Activated CD4-positive, alpha-beta T cell treated with anti-CD3 and anti-CD28 coated beads, Interleukin-2, amount 50 U/mL, for 24 hours (primary cell): ENCODE data around the gene ARL11.
"Not testable (repeated sequence)": the region's sequence is repeated elsewhere in the genome, so short reads cannot be mapped to it uniquely, and the experiment has no call there.

Experiments used
- DNase-seq, 2 donors: peaks; one replicate each; pipeline ENCODE4 v3.0.0-alpha.2; 2020; ENCODE audit warnings: low read depth in 1 of 2, low spot score in 1 of 2

Gene ARL11

DNA sequence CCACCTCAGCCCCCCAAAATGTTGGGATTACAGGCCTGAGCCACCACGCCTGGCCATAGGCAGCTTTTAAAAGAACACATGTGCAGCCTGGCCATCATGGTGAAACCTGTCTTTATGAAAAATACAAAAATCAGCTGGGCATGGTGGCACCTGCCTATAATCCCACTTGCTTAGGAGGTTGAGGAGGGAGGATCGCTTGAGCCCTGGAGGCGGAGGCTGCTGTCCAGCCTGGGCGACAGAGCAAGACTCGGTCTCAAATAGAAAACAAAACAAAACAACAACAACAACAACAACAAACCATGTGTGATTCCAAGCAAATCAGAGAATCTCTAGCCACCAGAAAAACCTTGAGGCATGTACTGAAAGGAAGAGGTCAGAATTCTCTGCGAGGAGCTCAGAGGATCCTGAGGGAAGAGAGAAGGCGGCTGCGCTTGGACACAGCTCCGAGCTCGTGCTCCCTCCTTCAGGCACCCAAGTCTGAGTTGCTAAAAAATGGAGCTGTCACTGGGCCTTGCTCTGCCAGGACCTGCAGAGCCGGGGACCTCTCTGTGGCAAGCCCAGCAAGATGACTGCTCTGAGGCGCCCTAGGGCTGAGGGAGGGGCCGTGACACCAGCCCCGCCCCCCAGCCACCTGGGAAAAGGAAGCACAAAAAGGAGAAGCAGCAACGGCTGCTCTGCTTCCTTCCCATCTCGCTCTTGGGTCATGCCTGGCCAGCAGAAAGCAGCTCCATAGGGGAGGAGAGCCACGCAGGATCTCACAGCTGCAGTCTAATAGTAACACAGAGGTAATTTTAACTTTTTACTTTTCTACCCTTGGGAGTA, at the start of gene ARL11:
ARL11 (plus strand) TSS at position 677 of the 822 bp plus-strand sequence. CDS start 1,941 bp downstream, outside the sequence.
- peak; percentile 13 to 17 for DNase-seq

DNA sequence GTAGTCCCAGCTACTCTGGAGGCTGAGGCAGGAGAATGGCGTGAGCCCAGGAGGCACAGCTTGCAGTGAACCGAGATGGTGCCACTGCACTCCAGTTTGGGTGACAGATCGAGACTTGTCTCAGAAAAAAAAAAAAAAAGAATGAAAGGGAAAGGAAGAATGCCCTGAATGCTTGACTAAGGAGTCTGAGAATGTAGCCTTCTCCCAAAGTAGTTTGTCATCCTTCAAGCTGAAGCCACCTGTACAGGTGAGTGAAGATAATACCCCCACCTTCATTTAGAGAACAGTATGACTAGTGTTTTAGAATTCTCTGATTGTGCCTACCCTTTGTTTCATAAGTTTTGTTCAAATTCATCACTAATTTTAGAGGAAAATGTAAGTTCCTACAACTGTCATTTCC, 48.8 kb upstream of the ARL11 start:
- DNase-seq = no peak

- DNase-seq = no peak
Measured at GRCh38 chr13:49580980-49581680, 47.2 kb upstream of the ARL11 start.

DNA sequence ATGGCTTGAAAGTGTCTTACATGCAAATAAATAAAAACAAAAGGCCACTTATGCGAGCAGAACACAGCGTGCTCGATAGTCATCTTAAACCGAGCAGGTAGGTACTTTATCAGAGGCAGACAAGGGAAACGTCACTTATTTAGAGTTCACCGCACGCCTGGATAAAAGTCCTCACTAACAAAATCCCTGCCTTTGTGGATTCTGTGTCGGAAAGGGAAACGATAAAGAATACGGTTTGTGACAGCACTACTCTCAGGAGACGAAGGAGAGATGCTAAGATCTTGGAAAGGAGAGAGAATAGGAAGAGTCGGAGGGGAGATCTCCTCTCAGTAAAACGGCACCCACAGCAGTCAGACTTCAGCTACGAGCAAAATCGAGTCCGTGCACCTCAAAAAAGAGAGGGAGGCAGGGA, 43.5 kb upstream of the ARL11 start:
- DNase-seq = no peak

DNA sequence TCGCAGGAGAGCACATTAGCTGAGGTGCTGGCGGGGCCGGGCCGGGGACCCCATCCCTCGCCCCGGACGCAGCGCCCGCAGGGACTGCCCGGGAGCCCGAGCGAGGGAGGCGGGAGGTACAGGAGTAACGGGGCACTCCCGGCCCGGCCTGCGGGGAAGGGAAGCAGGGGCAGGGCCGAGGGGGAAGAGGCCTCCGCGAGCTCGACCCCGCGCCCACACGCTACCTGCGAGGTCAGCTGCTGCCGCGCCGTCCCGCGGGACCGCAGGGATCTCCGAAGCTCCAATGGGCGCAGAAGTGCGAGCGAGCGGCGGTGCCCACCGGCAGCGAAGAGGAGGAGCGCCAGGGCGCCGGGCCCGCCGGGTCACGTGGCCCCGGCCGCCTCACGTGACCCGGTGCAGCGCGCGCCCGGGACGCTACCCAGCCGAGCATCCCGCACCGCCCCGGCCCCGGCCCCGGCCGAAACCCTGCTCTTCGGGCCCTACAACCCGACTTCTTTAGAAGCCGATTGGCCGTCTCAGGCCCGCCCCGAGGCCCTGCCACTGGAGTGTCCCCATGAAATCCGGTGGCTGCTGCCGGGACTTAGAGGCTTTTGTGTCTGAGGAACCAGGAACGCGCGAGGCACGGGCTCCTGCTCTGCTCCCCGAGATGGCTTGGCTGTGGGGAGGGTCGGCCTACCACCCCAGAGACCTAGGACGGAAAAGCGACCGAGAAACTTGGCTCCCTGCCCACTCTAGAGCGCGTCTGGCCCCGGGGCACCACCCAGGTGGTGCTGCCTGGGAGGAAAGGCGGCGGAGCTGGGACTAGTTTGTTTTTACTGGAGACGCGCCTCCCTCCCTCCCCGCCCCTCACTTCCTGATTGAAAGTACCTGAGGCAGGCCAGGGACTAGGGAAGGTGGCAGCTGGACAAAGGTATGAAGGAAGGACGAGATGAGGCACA, 42.8 kb upstream of the ARL11 start, which contains the start of gene RCBTB1:
RCBTB1 (minus strand) TSS at position 339 of the 938 bp plus-strand sequence. CDS start 18,279 bp downstream, outside the sequence.
- DNase-seq = peak; percentile 29 to 46

DNA sequence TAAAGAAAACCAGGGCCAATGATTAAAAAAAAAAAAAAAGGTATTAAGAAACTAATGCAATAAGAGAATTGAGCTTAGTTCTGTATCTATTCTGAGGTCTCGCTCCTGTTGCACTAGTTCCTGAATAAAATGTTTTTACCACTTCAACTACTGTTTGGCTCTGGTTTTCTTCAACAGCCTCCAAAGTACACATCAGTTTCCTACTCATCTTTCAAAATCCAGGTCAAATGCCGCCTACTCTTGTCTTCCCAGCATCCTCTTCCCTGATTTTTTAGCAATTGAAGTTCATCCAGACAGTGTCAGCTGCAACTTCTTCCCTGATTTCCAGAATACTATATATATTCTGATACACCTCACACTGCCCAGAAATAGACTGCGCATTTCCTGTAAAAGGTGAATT, 41.6 kb upstream of the ARL11 start:
- no peak for DNase-seq

GRCh38 chr13:49587311-49587847, 40.9 kb upstream of the ARL11 start:
- DNase-seq = no peak

DNA sequence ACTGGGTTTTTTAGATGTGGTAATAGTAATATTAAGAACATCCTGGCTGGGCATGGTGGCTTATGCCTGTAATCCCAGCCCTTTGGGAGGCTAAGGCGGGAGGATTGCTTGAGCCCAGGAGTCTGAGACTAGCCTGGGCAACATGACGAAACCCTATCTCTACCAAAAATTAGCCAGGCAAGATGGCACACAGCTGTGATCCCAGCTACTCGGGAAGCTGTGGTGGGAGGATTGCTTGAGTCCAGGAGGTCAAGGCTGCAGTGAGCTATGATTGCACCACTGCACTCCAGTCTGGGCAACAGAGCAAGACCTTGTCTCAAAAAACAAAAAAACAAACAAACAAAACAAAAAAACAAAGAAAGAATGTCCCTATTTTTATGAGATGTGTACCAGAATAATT, 37.6 kb upstream of the ARL11 start:
- not testable (repeated sequence) for DNase-seq

DNA sequence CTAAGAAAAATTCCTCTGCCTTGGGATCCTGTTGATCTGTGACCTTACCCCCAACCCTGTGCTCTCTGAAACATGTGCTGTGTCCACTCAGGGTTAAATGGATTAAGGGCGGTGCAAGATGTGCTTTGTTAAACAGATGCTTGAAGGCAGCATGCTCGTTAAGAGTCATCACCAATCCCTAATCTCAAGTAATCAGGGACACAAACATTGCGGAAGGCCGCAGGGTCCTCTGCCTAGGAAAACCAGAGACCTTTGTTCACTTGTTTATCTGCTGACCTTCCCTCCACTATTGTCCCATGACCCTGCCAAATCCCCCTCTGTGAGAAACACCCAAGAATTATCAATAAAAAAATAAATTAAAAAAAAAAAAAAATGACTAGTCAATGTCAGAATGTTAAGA, 34.4 kb upstream of the ARL11 start:
- not testable (repeated sequence) for DNase-seq

DNA sequence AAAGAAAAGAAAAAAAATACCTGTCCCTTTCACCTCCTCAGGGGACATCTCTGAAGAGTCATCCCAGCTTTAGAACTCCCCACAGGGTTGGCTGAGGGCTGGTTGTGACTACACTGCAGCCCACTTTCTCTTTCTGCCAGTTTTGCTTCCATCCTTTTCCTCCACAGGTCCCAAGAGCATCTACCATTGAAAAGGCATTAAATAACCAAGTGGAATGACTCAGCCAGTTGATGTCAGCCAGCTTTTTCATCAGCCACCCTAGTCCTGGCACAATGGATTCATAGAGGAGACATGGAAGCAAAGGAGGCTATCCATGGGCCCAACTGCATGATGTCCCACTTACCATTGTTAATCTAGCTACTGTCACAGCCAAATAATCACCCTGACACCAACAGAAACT, 33.7 kb upstream of the ARL11 start:
- DNase-seq = no peak

DNA sequence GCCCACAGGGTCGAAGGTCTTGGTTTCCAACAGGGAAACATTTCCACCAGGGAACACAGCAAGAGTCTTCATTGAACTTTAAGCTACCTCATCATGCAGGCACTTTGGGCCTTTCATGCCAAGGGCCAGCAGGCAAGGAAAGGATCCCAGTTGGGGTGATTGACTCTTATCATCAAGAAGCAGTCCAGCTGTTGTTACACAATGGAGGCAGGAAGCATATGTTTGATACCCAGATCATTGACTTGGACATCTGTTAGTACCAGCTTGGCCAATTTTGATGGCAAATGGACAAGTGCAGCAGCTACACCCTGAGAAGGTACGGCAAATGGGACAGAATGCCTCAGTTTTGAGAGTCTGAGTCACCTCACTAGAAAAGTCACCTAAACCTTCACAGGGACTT, 32.1 kb upstream of the ARL11 start:
- DNase-seq = no peak

- no peak for DNase-seq
Measured at GRCh38 chr13:49597043-49597641, 31.2 kb upstream of the ARL11 start.

DNA sequence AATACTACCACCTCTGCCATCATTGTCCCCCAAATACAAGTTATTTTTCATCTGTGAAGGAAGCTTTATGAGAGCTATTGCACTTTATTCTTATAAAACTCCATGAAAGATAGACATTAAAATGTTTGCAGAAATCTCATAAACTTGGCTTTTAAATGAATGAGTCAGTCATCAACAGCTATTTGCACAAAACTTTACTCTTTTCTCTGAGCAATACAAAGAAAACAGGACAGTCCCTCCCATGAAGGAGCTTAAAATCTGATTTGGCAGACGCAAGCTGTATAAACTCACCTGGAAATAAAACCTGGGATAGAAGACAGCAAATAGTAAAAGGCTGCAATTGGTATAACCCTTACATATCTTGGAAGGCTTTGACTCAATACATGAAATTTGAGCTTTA, 26.3 kb upstream of the ARL11 start:
- no peak for DNase-seq

- DNase-seq = not testable (repeated sequence)
Measured at GRCh38 chr13:49602615-49603014, 25.7 kb upstream of the ARL11 start.

GRCh38 chr13:49604570-49604969, 23.7 kb upstream of the ARL11 start:
- DNase-seq = no peak

DNA sequence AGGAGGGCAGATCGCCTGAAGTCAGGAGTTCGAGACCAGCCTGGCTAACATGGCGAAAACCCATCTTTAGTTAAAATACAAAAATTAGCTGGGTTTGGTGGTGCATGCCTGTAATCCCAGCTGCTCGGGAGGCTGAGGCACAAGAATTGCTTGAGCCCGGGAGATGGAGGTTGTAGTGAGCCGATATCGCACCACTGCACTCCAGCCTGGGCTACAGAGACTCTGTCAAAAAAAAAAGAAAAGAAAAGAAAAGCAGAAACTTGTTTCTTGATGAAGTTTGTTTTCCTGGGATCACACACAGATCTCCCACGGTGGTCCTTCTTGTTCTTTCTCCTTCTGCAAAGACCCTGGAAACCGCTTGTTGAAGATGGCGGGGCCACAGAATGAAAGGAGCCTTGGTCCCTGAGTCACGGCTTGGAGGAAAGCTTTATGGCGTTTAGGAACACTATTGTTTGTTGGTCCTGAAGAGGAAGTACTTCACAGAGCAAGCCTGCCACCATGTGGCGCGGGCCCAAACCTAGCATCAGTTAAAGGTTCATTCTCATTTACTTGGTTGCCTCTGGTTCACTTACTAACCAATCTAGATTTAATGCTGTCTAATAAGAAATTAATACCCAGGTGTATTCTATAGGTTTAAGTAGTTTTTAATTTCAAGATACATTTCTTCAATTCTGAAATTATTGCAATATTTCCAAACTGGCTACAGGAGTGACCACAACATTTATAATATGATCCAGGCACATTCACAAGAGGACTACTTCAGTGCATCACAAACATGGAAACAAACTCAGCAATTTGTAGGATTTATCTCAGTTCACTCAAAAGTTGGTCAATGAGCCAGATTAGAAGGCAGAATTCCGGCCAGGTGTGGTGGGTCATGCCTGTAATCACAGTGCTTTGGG, 21.3 kb upstream of the ARL11 start:
- peak; percentile 55 to 72 for DNase-seq

DNA sequence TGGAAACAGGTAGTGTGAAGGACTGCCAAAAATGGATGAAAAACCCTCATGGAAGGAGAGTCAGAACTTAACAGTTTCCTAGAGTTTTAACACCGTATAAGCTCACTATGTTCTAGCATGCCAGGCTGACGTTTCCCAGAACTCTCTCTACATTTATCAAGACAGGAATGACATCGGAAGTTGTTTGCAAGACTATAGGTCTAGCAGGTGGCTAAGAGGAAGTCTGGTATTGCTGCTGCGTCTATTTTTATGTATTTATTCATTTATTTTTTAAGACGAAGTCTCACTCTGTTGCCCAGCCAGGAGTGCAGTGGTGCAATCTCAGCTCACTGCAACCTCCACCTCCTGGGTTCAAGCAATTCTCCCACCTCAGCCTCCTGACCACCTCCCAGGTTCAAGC, 20.5 kb upstream of the ARL11 start:
- DNase-seq = no peak

- DNase-seq = no peak
Measured at GRCh38 chr13:49608651-49609331, 19.5 kb upstream of the ARL11 start.

DNA sequence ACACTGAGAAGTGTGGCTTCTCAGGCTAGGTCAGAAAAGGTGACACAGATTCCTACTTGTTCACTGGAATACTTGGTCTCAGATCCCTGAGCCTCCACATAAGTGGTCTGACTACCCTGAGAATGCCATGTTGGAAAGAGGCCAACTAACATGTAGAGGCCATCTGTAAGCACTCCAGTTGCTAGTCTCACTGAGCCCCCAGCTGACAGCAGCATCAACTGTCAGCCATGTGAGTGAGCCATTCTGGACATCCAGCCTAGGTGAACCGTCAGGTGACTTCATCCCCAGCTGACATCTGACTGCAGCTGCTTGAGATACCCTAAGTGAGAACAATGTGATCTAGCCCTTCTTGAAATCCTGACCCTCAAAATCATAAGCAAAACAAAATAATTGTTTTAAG, 18.1 kb upstream of the ARL11 start:
- DNase-seq = no peak
